ENCODE results near the gene INHBA. TPM values are rescaled to one million over a fixed set of nuclear protein-coding genes. Genes with fewer than 3 reads are reported as not detected.

INHBA gene
- total RNA-seq, 1 donor from 2014 or later = 103 TPM

GRCh38 chr7:41706228-41706930 is 3.5 kb upstream of the INHBA start:
- DNase-seq (ENCODE audit: low read depth) = peak; percentile 43
- no peak for FAIRE-seq
- Mint-ChIP-seq H3K27me3 (ENCODE audit: low read depth, unreplicated experiment) (no peaks in the 10 kb centered on the region), H3K27ac (ENCODE audit: unreplicated experiment) (peak overlapping the region; percentile 4), H3K36me3 (ENCODE audit: low read depth, unreplicated experiment) (no peaks in the 10 kb centered on the region), H3K4me1 (ENCODE audit: low read depth, unreplicated experiment) (peaks cover 31% of the 10 kb centered on the region), H3K9me3 (ENCODE audit: unreplicated experiment) (no peaks in the 10 kb centered on the region), H3K4me3 (ENCODE audit: unreplicated experiment) (peak overlapping the region; percentile 76)
- Histone ChIP-seq H3K4me3 (ENCODE audit: insufficient read depth, low read depth, low read length) (peak overlapping the region; percentile 67), H3K9ac (ENCODE audit: low read length) (peak overlapping the region; percentile 98), H2AFZ (ENCODE audit: low read depth, low read length) (peak overlapping the region; percentile 35), H4K20me1 (ENCODE audit: insufficient read depth, low read length) (peaks cover 6% of the 10 kb centered on the region), H3K79me2 (ENCODE audit: insufficient read depth, low read length) (peaks cover 35% of the 10 kb centered on the region), H3K4me2 (ENCODE audit: low read length) (peak overlapping the region; percentile 95), H3K4me1 (ENCODE audit: insufficient read depth, low read length) (peaks cover 32% of the 10 kb centered on the region), H3K36me3 (ENCODE audit: insufficient read depth, low read length) (no peaks in the 10 kb centered on the region), H3K9me3 (ENCODE audit: insufficient read depth, low read depth, low read length) (no peaks in the 10 kb centered on the region), H3K27me3 (ENCODE audit: insufficient read depth, low read length) (no peaks in the 10 kb centered on the region), H3K27ac (ENCODE audit: low read depth, low read length) (peak overlapping the region; percentile 91)
- no peak for TF ChIP-seq CTCF (IDR thresholded peaks at IDR 0.05; ENCODE audit: insufficient read depth, low read depth, low read length)

- H3K27me3 Mint-ChIP-seq (ENCODE audit: low read depth, unreplicated experiment) = no peaks in the 10 kb centered on the region
Observed at GRCh38 chr7:41705109-41705901, 2.4 kb upstream of the INHBA start.

More at GRCh38 chr7:41705109-41705901, 2.4 kb upstream of the INHBA start:
- Histone ChIP-seq H4K20me1 (ENCODE audit: insufficient read depth, low read length) (peaks cover 10% of the 10 kb centered on the region), H3K9ac (ENCODE audit: low read length) (peak overlapping the region; percentile 98), H3K4me3 (ENCODE audit: insufficient read depth, low read depth, low read length) (peak overlapping the region; percentile 67), H3K27me3 (ENCODE audit: insufficient read depth, low read length) (no peaks in the 10 kb centered on the region), H3K36me3 (ENCODE audit: insufficient read depth, low read length) (no peaks in the 10 kb centered on the region), H3K9me3 (ENCODE audit: insufficient read depth, low read depth, low read length) (no peaks in the 10 kb centered on the region), H3K79me2 (ENCODE audit: insufficient read depth, low read length) (peaks cover 46% of the 10 kb centered on the region), H3K4me2 (ENCODE audit: low read length) (peak overlapping the region; percentile 95), H3K4me1 (ENCODE audit: insufficient read depth, low read length) (peaks cover 32% of the 10 kb centered on the region), H3K27ac (ENCODE audit: low read depth, low read length) (peak overlapping the region; percentile 91), H2AFZ (ENCODE audit: low read depth, low read length) (peak overlapping the region; percentile 35)
- Mint-ChIP-seq H3K4me3 (ENCODE audit: unreplicated experiment) (peak overlapping the region; percentile 76), H3K4me1 (ENCODE audit: low read depth, unreplicated experiment) (peaks cover 35% of the 10 kb centered on the region), H3K9me3 (ENCODE audit: unreplicated experiment) (no peaks in the 10 kb centered on the region), H3K36me3 (ENCODE audit: low read depth, unreplicated experiment) (no peaks in the 10 kb centered on the region), H3K27ac (ENCODE audit: unreplicated experiment) (peak overlapping the region; percentile 84)
- FAIRE-seq = no peak
- peak; percentile 46 for TF ChIP-seq CTCF (IDR thresholded peaks at IDR 0.05; ENCODE audit: insufficient read depth, low read depth, low read length)
- no peak for TF ChIP-seq EZH2 (IDR thresholded peaks at IDR 0.05; ENCODE audit: insufficient read depth, low read length)
- peak; percentile 85 for DNase-seq (ENCODE audit: low read depth)
